Measurements from ENCODE around the gene GPR162.
A peak's percentile ranks its signal among the peaks of the same experiment; 100 is the strongest.

Gene GPR162, protein sequence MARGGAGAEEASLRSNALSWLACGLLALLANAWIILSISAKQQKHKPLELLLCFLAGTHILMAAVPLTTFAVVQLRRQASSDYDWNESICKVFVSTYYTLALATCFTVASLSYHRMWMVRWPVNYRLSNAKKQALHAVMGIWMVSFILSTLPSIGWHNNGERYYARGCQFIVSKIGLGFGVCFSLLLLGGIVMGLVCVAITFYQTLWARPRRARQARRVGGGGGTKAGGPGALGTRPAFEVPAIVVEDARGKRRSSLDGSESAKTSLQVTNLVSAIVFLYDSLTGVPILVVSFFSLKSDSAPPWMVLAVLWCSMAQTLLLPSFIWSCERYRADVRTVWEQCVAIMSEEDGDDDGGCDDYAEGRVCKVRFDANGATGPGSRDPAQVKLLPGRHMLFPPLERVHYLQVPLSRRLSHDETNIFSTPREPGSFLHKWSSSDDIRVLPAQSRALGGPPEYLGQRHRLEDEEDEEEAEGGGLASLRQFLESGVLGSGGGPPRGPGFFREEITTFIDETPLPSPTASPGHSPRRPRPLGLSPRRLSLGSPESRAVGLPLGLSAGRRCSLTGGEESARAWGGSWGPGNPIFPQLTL

DNA sequence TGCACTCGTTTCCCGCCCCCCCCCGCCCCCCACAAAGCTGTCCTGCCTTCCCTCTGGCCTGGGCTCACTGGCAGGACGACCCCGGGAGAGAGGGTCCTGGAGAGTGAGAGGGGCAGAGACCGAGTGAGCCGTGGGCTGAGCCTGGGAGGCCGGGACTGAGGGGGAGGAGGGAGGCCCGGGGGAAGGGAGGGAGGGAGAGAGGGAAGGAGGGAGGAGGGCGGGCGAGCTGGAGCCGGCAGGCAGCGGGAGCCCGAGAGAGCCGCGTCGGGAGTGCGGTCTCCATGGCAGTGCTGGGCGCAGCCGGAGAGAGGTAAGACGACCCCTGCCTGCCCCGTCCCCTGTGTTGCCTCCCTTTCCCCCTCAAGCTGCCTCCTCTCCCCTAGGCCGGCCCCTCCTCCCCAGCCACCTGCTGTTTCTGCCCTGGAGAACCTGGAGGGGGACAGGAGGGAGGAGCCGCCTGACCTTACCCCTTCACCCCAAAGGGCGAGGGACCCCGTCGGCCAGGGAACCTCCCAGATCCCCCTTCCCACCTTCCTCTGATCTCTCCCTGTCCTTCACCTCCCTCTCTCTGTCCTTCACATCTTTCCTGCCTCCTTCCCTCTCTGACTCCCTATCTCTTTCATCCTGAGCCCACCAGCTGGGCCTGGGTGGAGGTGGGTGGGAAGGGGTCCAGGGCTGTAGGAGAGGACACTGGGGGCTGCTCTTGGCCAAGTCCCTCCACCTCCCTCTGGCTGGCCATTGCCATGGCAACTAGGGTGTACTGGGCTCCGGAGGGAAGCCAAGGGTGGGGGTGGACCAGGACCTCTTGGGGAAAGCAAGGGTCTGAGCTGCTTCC, at the start of gene GPR162:
GPR162 (plus strand) TSS at position 231 of the 835 bp plus-strand sequence. CDS start 2,078 bp downstream, outside the sequence.
- peak; percentile 23 for DNase-seq

- no peak for DNase-seq
These were observed 49.3 kb upstream of the GPR162 start, which contains the start of gene LAG3 for GRCh38 chr12:6772331-6772695. LAG3 (plus strand) TSS chr12:6772520; CDS start chr12:6772853, 333 bp downstream.

- DNase-seq: no peak
These were observed 48.7 kb upstream of the GPR162 start for GRCh38 chr12:6772726-6773589.

GRCh38 chr12:6773590-6774351, 47.9 kb upstream of the GPR162 start:
- no peak for DNase-seq

DNA sequence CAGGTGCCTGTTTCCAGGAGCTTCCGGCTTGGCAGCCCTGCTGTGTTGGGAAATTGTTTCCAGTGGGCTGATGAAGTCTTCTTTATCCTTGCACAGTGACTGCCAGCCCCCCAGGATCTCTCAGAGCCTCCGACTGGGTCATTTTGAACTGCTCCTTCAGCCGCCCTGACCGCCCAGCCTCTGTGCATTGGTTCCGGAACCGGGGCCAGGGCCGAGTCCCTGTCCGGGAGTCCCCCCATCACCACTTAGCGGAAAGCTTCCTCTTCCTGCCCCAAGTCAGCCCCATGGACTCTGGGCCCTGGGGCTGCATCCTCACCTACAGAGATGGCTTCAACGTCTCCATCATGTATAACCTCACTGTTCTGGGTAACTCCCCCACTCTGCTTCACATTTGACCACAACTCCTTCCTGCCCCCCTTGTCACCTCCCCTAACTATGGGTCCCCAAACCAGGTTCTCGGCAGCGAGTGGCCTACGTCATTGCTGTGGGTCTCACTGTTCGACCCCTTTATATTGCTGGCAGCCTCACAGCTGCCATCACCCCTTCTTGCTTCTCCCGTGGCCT, 47.0 kb upstream of the GPR162 start:
- DNase-seq: no peak

- no peak for DNase-seq
These were observed 46.1 kb upstream of the GPR162 start for GRCh38 chr12:6775185-6776174.

GRCh38 chr12:6777386-6777785, 44.2 kb upstream of the GPR162 start:
- no peak for DNase-seq

GRCh38 chr12:6778217-6778573, 43.4 kb upstream of the GPR162 start:
- no peak for DNase-seq

DNA sequence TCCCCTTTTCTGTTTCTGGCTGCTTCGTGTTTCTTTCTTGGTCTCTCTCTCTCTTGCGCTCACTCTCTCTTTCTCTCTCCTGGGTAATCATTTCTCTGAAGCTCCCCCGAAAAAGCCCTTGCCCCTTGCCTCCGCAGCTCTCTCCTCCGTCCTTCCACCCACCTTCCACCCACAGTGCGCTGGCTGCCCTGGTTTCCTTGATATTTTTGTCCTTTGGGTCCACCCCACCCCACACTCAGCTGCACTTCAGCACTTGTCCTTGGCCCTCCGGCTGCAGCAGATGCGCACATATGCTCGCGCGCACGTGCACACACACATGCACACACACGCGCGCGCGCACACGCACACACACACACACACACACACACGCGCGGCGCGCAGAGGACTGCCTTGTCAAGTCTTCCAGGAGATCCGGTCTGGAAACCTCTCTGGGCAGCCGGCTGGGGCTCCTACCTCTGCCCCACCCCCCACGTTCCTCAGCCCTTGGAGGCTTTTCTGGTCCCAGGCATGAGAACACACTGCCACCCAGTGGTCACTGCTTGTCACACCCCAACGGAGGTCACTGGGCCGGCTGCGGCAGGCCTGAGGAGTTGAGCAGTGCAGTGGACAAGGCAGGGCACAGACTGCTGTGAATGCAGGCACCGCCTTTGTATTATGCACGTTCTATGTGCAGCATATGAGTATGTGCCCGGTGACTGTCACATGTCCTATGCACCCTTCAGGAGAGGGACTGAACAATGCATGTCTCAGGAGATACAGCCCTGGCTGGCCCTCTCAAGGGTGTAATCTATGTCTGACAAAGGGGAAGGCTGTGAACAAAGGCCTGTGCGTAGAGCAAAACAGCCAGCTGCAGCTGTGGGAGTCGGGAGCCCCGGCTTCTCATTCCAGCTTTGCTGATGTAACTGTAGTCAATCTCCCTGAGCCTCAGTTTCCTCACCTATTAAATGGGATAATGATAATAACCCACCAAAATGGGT, 42.8 kb upstream of the GPR162 start:
- DNase-seq: peak; percentile 95

DNA sequence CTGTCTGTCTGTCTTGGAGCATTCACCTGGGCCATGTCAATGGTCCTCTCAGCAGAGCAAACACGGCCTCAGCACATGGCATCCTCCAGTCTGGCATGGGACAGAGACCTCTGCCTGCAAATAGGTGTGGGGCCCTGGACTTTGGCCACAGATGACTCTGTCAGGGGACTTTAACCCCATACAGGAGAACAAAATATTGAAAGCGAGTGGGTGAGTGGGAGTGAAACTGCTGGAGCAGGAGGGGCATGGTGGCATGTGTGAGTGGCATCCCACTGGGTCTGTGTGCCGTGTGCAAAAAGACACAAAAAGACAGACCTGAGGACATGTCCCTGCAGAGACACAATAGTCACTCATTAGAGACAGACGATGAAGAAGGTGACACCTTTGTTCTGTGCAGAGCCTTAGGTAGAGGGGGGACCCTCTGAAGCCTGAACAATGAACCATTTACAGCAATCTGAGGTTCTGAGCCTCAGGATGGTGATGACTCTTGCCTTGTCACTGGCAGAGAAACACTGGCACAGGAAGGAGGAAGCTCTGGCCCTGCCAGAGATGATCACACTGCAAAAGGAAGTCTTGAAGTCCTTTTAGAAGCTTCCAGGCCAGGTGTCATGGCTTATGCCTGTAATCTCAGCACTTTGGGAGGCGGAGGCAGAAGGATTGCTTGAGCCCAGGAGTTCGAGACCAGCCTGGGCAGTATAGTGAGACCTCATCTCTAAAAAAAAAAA, 41.8 kb upstream of the GPR162 start:
- peak; percentile 5 for DNase-seq

- DNase-seq: peak; percentile 0
These were observed 41.0 kb upstream of the GPR162 start for GRCh38 chr12:6780573-6780972.

- peak; percentile 1 for DNase-seq
These were observed 39.5 kb upstream of the GPR162 start for GRCh38 chr12:6782119-6782518.

DNA sequence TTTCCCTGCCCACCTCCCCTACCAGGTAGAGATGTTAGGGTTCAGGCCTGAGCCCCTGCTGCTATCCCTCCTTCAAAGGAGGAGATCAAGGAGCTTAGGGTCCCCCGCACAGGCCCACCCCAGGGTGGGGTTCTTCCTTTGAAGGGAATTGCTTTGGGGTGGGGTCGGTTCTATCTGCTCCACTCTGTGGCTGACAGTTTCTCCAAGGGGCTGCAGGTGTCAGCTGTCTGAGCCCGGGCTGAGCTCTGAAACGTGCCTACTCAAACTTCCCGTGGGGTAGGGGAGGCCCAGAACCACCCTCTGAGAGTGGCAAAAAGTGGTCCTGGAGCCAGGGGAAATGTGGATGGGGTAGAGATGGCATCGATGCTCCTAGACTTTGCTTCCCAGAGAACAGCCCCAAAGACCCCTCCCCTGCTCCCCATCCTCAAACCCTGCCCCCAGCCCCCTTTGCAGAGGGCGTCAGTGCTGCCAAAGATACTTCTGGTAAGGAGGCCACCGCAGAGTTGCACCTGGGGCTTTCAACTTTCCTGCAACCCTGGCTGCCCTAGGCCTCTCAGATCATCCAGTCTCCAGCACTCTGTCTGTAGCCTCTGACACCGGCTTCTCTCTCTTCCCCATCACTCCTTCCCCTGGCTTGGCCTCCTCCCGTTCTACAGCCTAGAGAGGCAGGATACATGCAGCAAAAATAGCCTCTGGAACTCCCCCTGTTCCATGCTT, 38.6 kb upstream of the GPR162 start:
- DNase-seq: no peak

GRCh38 chr12:6783828-6784227, 37.8 kb upstream of the GPR162 start:
- no peak for DNase-seq

GRCh38 chr12:6784296-6784695, 37.3 kb upstream of the GPR162 start:
- DNase-seq: no peak

GRCh38 chr12:6784761-6785160, 36.9 kb upstream of the GPR162 start:
- no peak for DNase-seq

DNA sequence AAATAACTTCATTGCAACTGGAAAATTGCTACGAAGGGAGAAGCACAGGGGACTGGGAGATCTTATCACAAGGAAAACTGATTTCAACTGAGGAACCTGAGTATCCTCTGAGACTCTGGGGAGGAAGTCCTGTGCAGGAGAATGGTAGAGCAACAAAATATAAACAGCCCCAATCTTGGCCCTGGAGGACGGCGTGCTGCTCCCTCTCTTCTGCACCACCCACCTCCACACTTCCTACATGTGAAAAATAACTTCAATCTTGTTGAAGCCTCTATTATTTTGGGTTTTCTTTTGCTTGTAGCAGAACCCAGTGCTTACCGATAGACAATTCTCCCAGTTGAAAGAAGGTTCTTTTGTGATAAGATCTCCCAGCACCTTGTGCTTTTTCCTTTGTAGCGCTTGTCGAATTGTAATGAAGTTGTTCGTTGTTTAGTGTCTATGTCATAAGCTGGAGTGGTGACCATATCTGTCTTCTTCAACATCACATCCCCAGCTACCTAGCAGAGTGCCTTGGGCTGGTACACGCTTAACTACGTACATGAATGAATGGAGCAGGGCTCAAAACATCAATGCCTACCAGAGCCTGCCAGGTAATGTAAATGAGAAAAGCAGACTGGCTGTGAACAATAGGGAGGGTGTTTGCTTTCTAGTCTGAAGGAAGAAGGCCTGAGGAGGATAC, 35.1 kb upstream of the GPR162 start:
- no peak for DNase-seq

Measured in RPMI8226 (cell line).